ENCODE results near the gene FARS2.

Gene FARS2

GRCh38 chr6:5292154-5292553 lies 30.8 kb downstream of the FARS2 start:
- no peak overlapping the region for H3K4me3 ChIP-seq (ENCODE audit: low read depth, low read length)
- no peak for TF ChIP-seq CTCF (IDR thresholded peaks at IDR 0.05; ENCODE audit: borderline replicate concordance, insufficient read depth, low read depth, low read length)

- no peak overlapping the region for H3K4me3 ChIP-seq (ENCODE audit: low read depth, low read length)
- TF ChIP-seq CTCF (IDR thresholded peaks at IDR 0.05; ENCODE audit: borderline replicate concordance, insufficient read depth, low read depth, low read length): no peak
Observed at GRCh38 chr6:5293692-5294091, 32.4 kb downstream of the FARS2 start.

- TF ChIP-seq CTCF (IDR thresholded peaks at IDR 0.05; ENCODE audit: borderline replicate concordance, insufficient read depth, low read depth, low read length): no peak
- H3K4me3 ChIP-seq (ENCODE audit: low read depth, low read length): no peak overlapping the region
Observed at GRCh38 chr6:5294392-5295211, 33.3 kb downstream of the FARS2 start.

- no peak for TF ChIP-seq CTCF (IDR thresholded peaks at IDR 0.05; ENCODE audit: borderline replicate concordance, insufficient read depth, low read depth, low read length)
- H3K4me3 ChIP-seq (ENCODE audit: low read depth, low read length): no peak overlapping the region
Observed at GRCh38 chr6:5295623-5296022, 34.3 kb downstream of the FARS2 start.

GRCh38 chr6:5300206-5300764 lies 39.0 kb downstream of the FARS2 start:
- H3K4me3 ChIP-seq (ENCODE audit: low read depth, low read length): no peak overlapping the region
- TF ChIP-seq CTCF (IDR thresholded peaks at IDR 0.05; ENCODE audit: borderline replicate concordance, insufficient read depth, low read depth, low read length): no peak

GRCh38 chr6:5302220-5302946 lies 41.1 kb downstream of the FARS2 start:
- no peak overlapping the region for H3K4me3 ChIP-seq (ENCODE audit: low read depth, low read length)
- TF ChIP-seq CTCF (IDR thresholded peaks at IDR 0.05; ENCODE audit: borderline replicate concordance, insufficient read depth, low read depth, low read length): no peak
